Transverse colon (tissue), 4 donors: ENCODE data around the gene DYDC2. TPM values are rescaled to one million over a fixed set of nuclear protein-coding genes. Genes with fewer than 3 reads are reported as not detected.

Experiments used
- DNase-seq: peaks from one replicate; pipeline ENCODE4 v3.0.0-alpha.2; 2019
- H3K27ac ChIP-seq, 4 donors: fragments of 200-600 bp; sonication (generic); 2 replicates each; pipeline ENCODE4 v1.5.1; 2016 to 2018; ENCODE audit warnings: inconsistent platforms in 4 of 4
- H3K27me3 ChIP-seq: fragments of 200-600 bp; sonication (generic); 2 replicates; pipeline ENCODE4 v1.5.1; 2017; ENCODE audit warnings: inconsistent platforms
- H3K36me3 ChIP-seq, 4 donors: fragments of 200-600 bp; sonication (generic); 2 replicates each; pipeline ENCODE4 v1.5.1; 2017 to 2019; ENCODE audit warnings: inconsistent platforms in 4 of 4
- H3K4me1 ChIP-seq, 4 donors: fragments of 200-600 bp; sonication (generic); 2 replicates each; pipeline ENCODE4 v1.5.1; 2017 to 2020; ENCODE audit warnings: inconsistent platforms in 4 of 4
- H3K4me3 ChIP-seq, 4 donors: fragments of 200-600 bp; sonication (generic); 1 replicate in 1 of 4; 2 replicates in 3 of 4; pipeline versions ENCODE4 v1.5.1 to v1.6.1; 2017 to 2019; ENCODE audit warnings: inconsistent platforms in 4 of 4
- H3K9me3 ChIP-seq, 2 donors: fragments of 200-600 bp; sonication (generic); 2 replicates each; pipeline ENCODE4 v1.5.1; 2017 to 2019; ENCODE audit warnings: inconsistent platforms in 2 of 2
- CTCF ChIP-seq, 5 experiments: fragments of 200-600 bp in 3 of 5; fragments of 450-650 bp in 2 of 5; sonication (generic) in 3 of 5; IDR thresholded peaks; 1 replicate in 2 of 5; 2 replicates in 3 of 5; pipeline ENCODE4 v1.5.1; 2016 to 2017; ENCODE audit warnings: antibody characterized with exemption in 5 of 5, inconsistent platforms in 3 of 5, mild to moderate bottlenecking in 2 of 5, moderate library complexity in 1 of 5
- EP300 ChIP-seq: sonication (generic); formaldehyde crosslinking; IDR thresholded peaks from one replicate; pipeline ENCODE4 v1.6.1; 2017; ENCODE audit warnings: antibody characterized with exemption, low read depth
- POLR2A ChIP-seq: fragments of 450-650 bp; IDR thresholded peaks from one replicate; pipeline ENCODE4 v1.6.1; 2016; ENCODE audit warnings: antibody characterized with exemption, mild to moderate bottlenecking, moderate library complexity
- POLR2AphosphoS5 ChIP-seq, 3 donors: sonication (generic); formaldehyde crosslinking; IDR thresholded peaks; one replicate each; pipeline ENCODE4 v1.6.1; 2016; ENCODE audit warnings: antibody characterized with exemption in 3 of 3
- WGBS, 2 donors: methylation state at CpG; one replicate each; pipeline ENCODE4 v1.1.5; 2018; ENCODE audit warnings: low coverage in 1 of 2; 5-methylcytosine and 5-hydroxymethylcytosine counted together
- in situ Hi-C, 4 donors: fragments of 200-750 bp; cut with MboI; loops; one replicate each; pipeline versions ENCODE4 v1.15.0 to v1.15.1; 2017; ENCODE audit warnings: low sequenced_read_pairs in 3 of 4, low pct_ligation_motif_present in 1 of 4, low pct_unique_long_range_greater_than_20kb in 1 of 4
- intact Hi-C: fragments of 100-400 bp; cut with DNase I; formaldehyde crosslinking; loops from one replicate; pipeline ENCODE4 v1.15.1; 2023; ENCODE audit warnings: low total_unique reads
- total RNA-seq, 4 donors: library from RNA; depleted of rRNA; stranded (reverse); fragments of >200 nt; gene quantifications; one replicate each; pipeline ENCODE4 v1.1.0, GENCODE V29; 2016

DYDC2 gene
- total RNA-seq, 4 donors from 2014 or later = not detected

GRCh38 chr10:80408242-80409101 lies 51.9 kb downstream of the DYDC2 start, which contains the start of gene PRXL2A:
Gene PRXL2A, plus strand, starts transcription at chr10:80408551. Its CDS starts 11,917 bp downstream, at chr10:80420468.
- Histone ChIP-seq H3K4me1 (peaks cover 19 to 59% (median 55%) of the 10 kb centered on the region in 4 donors), H3K9me3 (no peaks in the 10 kb centered on the region), H3K27ac (peak within 1 kb of the TSS; percentile 83 to 93 (median 86)), H3K36me3 (no peaks in the 10 kb centered on the region), H3K27me3 (no peaks in the 10 kb centered on the region), H3K4me3 (peak within 1 kb of the TSS; percentile 60 to 81 (median 71))
- intact Hi-C loops = no loop called here
- TF ChIP-seq CTCF (IDR thresholded peaks at IDR 0.05) = peak in 1 of 5 experiments; percentile 18
- TF ChIP-seq POLR2A = peak; percentile 63
- TF ChIP-seq POLR2AphosphoS5 (IDR thresholded peaks at IDR 0.05) = peak; percentile 36 to 63 (median 55)
- no peak for TF ChIP-seq EP300
- 0 to 2% methylated on average over 3 to 68 of the region's 96 CpGs for WGBS, 2 donors
- in situ Hi-C loops = no loop called here
- DNase-seq = peak; percentile 89

GRCh38 chr10:80409121-80409520 lies 52.5 kb downstream of the DYDC2 start:
- 0 to 32% methylated on average over 1 to 12 of the region's 12 CpGs for WGBS, 2 donors
- no peak for DNase-seq
- in situ Hi-C loops = no loop called here
- Histone ChIP-seq H3K36me3 (no peaks in the 10 kb centered on the region), H3K4me1 (peaks cover 26 to 66% (median 61%) of the 10 kb centered on the region in 4 donors), H3K27ac (peak overlapping the region; percentile 83 to 93 (median 86)), H3K27me3 (no peaks in the 10 kb centered on the region), H3K9me3 (no peaks in the 10 kb centered on the region), H3K4me3 (peak overlapping the region in 3 of 4 donors; percentile 63 to 81 (median 79))
- TF ChIP-seq POLR2AphosphoS5 (IDR thresholded peaks at IDR 0.05) (no peak), EP300 (no peak), POLR2A (no peak), CTCF (IDR thresholded peaks at IDR 0.05) (no peak)
- intact Hi-C loops = no loop called here

GRCh38 chr10:80410122-80410521 lies 53.5 kb downstream of the DYDC2 start:
- Histone ChIP-seq H3K9me3 (no peaks in the 10 kb centered on the region), H3K36me3 (no peaks in the 10 kb centered on the region), H3K27ac (peak overlapping the region; percentile 83 to 93 (median 86)), H3K4me3 (peak overlapping the region in 1 of 4 donors; percentile 2), H3K4me1 (peaks cover 34 to 76% (median 71%) of the 10 kb centered on the region in 4 donors), H3K27me3 (no peaks in the 10 kb centered on the region)
- intact Hi-C loops = no loop called here
- TF ChIP-seq POLR2AphosphoS5 (IDR thresholded peaks at IDR 0.05) (peak; percentile 30 to 49 (median 41)), CTCF (IDR thresholded peaks at IDR 0.05) (no peak)
- in situ Hi-C loops = no loop called here
- DNase-seq = peak; percentile 66
- 39% methylated on average over 2 of the region's 2 CpGs; no CpG with 5 or more reads in 1 of the 2 donors for WGBS, 2 donors

GRCh38 chr10:80410578-80411145 lies 54.1 kb downstream of the DYDC2 start:
- Histone ChIP-seq H3K4me3 (peak overlapping the region in 1 of 4 donors; percentile 2), H3K27me3 (no peaks in the 10 kb centered on the region), H3K4me1 (peaks cover 39 to 81% (median 76%) of the 10 kb centered on the region in 4 donors), H3K9me3 (no peaks in the 10 kb centered on the region), H3K36me3 (no peaks in the 10 kb centered on the region), H3K27ac (peak overlapping the region; percentile 83 to 93 (median 86))
- peak; percentile 32 for DNase-seq
- 50% methylated on average over 5 of the region's 5 CpGs; no CpG with 5 or more reads in 1 of the 2 donors for WGBS, 2 donors
- TF ChIP-seq CTCF (IDR thresholded peaks at IDR 0.05) (no peak), EP300 (no peak), POLR2AphosphoS5 (IDR thresholded peaks at IDR 0.05) (no peak), POLR2A (no peak)
- in situ Hi-C loops = no loop called here
- intact Hi-C loops = no loop called here
